ENCODE measurements around the gene ARMC12. TPM values are rescaled to one million over a fixed set of nuclear protein-coding genes. Genes with fewer than 3 reads are reported as not detected.

The ARMC12 gene
- total RNA-seq, 2 experiments from 2014 or later: 1.9 to 2.8 TPM

- no peak for ATAC-seq (ENCODE audit: poor library complexity)
- intact Hi-C loops (cut with DNase I, micrococcal nuclease): no loop called here
- Mint-ChIP-seq H3K9me3 (no peaks in the 10 kb centered on the region), H3K4me1 (ENCODE audit: low read depth) (no peaks in the 10 kb centered on the region), H3K27ac (no peak overlapping the region), H3K36me3 (ENCODE audit: low read depth) (no peaks in the 10 kb centered on the region), H3K27me3 (peaks cover 61% of the 10 kb centered on the region), H3K4me3 (no peak overlapping the region)
- DNase-seq: no peak
- H3K36me3 ChIP-seq (ENCODE audit: insufficient read depth, low read length): no peaks in the 10 kb centered on the region
- no peak for TF ChIP-seq CTCF (IDR thresholded peaks at IDR 0.05)
- ChIA-PET POLR2A (no interaction called here), CTCF (no interaction called here)
- no peak overlapping the region for H3K4me3 ChIP-seq (ENCODE audit: low read length)
- H3K9me3 ChIP-seq (ENCODE audit: control insufficient read depth in 1 of 2, insufficient read depth in 1 of 2, low read length in 2 of 2): peaks cover 0 to 9% of the 10 kb centered on the region in 2 experiments
- no peak overlapping the region for H3K27ac ChIP-seq (ENCODE audit: low read depth in 1 of 2, low read length in 2 of 2)
- H3K4me1 ChIP-seq (ENCODE audit: insufficient read depth, low read length): peaks cover 5% of the 10 kb centered on the region
- H3K27me3 ChIP-seq (ENCODE audit: control insufficient read depth in 1 of 2, insufficient read depth in 2 of 2, low read length in 2 of 2): peaks cover 29 to 30% of the 10 kb centered on the region in 2 experiments
Measured at GRCh38 chr6:35788423-35788982, 51.7 kb downstream of the ARMC12 start.

GRCh38 chr6:35790683-35791082 lies 53.9 kb downstream of the ARMC12 start:
- Mint-ChIP-seq H3K36me3 (ENCODE audit: low read depth) (no peaks in the 10 kb centered on the region), H3K4me3 (no peak overlapping the region), H3K27ac (no peak overlapping the region), H3K9me3 (no peaks in the 10 kb centered on the region), H3K27me3 (peaks cover 50% of the 10 kb centered on the region), H3K4me1 (ENCODE audit: low read depth) (no peaks in the 10 kb centered on the region)
- H3K27ac ChIP-seq (ENCODE audit: low read depth in 1 of 2, low read length in 2 of 2): no peak overlapping the region
- no peaks in the 10 kb centered on the region for H3K36me3 ChIP-seq (ENCODE audit: insufficient read depth, low read length)
- peaks cover 24 to 25% of the 10 kb centered on the region in 2 experiments for H3K27me3 ChIP-seq (ENCODE audit: control insufficient read depth in 1 of 2, insufficient read depth in 2 of 2, low read length in 2 of 2)
- ATAC-seq (ENCODE audit: poor library complexity) (no peak), DNase-seq (no peak)
- intact Hi-C loops (cut with DNase I, micrococcal nuclease): no loop called here
- CTCF ChIA-PET: no interaction called here
- no peak for TF ChIP-seq CTCF (IDR thresholded peaks at IDR 0.05)
- POLR2A ChIA-PET: no interaction called here
- peaks cover 0 to 11% of the 10 kb centered on the region in 2 experiments for H3K9me3 ChIP-seq (ENCODE audit: control insufficient read depth in 1 of 2, insufficient read depth in 1 of 2, low read length in 2 of 2)
- peaks cover 5% of the 10 kb centered on the region for H3K4me1 ChIP-seq (ENCODE audit: insufficient read depth, low read length)
- no peak overlapping the region for H3K4me3 ChIP-seq (ENCODE audit: low read length)

- peaks cover 0 to 3% of the 10 kb centered on the region in 2 experiments for H3K9me3 ChIP-seq (ENCODE audit: control insufficient read depth in 1 of 2, insufficient read depth in 1 of 2, low read length in 2 of 2)
- intact Hi-C loops (cut with DNase I, micrococcal nuclease): no loop called here
- H3K4me1 ChIP-seq (ENCODE audit: insufficient read depth, low read length): no peaks in the 10 kb centered on the region
- ChIA-PET CTCF (no interaction called here), POLR2A (no interaction called here)
- H3K4me3 ChIP-seq (ENCODE audit: low read length): no peak overlapping the region
- TF ChIP-seq CTCF (IDR thresholded peaks at IDR 0.05): no peak
- Mint-ChIP-seq H3K27me3 (peaks cover 17% of the 10 kb centered on the region), H3K4me3 (no peak overlapping the region), H3K9me3 (no peaks in the 10 kb centered on the region), H3K4me1 (ENCODE audit: low read depth) (no peaks in the 10 kb centered on the region), H3K36me3 (ENCODE audit: low read depth) (no peaks in the 10 kb centered on the region), H3K27ac (no peak overlapping the region)
- H3K36me3 ChIP-seq (ENCODE audit: insufficient read depth, low read length): no peaks in the 10 kb centered on the region
- ATAC-seq (ENCODE audit: poor library complexity): no peak
- no peaks in the 10 kb centered on the region for H3K27me3 ChIP-seq (ENCODE audit: control insufficient read depth in 1 of 2, insufficient read depth in 2 of 2, low read length in 2 of 2)
- no peak overlapping the region for H3K27ac ChIP-seq (ENCODE audit: low read depth in 1 of 2, low read length in 2 of 2)
- no peak for DNase-seq
Measured at GRCh38 chr6:35794536-35795452, 58.0 kb downstream of the ARMC12 start.

Measured in CD4-positive, alpha-beta T cell (primary cell).